GM19238 (cell line): Measurements from ENCODE around the gene RNU7-1.
"Not testable (repeated sequence)": the region's sequence is repeated elsewhere in the genome, so short reads cannot be mapped to it uniquely, and the experiment has no call there.

Experiments
- DNase-seq: peaks from one replicate; pipeline ENCODE4 v3.0.0; 2011; ENCODE audit warnings: low spot score; ENCODE audit not compliant: insufficient read length

The RNU7-1 gene

DNA sequence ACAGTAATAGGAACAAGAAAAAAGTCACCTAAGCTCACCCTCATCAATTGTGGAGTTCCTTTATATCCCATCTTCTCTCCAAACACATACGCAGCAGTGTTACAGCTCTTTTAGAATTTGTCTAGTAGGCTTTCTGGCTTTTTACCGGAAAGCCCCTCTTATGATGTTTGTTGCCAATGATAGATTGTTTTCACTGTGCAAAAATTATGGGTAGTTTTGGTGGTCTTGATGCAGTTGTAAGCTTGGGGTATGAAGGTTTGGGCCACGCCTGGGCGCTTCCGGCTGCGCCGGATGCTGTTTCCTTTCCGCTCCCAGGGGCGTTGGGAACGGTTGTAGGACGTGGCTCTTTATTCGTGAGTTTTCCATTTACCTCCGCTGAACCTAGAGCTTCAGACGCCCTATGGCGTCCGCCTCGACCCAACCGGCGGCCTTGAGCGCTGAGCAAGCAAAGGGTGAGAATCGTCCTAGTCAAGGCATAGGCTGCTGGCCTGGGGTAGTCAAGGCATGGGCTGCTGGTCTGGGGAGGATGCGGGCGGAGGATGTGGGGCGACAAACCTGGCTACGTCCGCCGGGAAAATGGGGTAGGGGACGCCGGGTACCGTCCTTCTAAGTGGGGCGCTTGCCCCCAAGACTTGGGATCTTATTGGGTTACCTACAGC lies at the start of gene RNU7-1, which contains the start of gene C12orf57:
TSS of gene RNU7-1 (plus strand) at position 95 of the 659 bp plus-strand sequence.
TSS of gene C12orf57 (plus strand) at position 301 of the 659 bp plus-strand sequence. CDS start at position 401, 100 bp downstream.
- peak; percentile 59 for DNase-seq

DNA sequence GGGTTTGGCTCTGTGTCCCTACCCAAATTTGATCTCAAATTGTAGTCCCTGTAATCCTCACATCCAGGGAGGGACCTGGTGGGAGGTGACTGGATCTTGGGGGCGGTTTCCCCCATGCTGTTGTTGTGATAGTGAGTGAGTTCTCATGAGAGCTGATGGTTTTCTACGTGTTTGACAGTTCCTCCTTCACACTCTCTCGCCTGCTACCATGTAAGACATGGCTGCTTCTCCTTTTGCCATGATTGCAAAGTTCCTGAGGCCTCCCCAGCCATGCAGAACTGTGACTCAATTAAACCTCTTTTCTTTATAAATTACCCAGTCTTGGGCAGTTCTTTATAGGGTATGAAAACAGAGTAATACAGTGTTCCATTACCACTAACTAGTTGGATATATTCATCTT lies 49.3 kb upstream of the RNU7-1 start:
- DNase-seq = no peak

DNA sequence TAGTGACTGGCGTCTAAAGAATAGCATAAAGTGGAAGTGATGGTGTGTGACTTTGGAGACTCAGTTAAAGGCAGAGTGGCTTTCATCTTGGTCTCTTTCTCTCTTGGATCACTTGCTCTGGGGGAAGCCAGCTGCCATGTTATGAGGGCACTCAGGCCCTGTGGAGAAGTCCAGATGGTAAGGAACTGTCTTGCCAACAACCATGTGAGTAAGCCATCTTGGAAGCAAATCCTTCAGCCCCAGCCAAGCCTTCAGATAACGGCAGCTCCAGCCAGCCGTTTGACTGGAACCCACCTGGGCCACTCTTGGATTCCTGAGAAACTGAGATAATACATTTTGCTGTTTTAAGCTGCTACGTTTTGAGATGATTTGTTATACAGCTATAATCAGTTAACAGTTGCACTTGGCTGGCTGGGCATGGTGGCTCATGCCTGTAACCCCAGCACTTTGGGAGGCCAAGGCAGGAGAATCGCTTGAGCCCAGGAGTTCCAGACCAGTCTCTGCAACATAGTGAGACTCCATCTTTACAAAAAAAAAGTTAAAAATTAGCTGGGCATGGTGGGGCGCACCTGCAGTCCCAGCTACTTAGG lies 46.7 kb upstream of the RNU7-1 start:
- no peak for DNase-seq

DNA sequence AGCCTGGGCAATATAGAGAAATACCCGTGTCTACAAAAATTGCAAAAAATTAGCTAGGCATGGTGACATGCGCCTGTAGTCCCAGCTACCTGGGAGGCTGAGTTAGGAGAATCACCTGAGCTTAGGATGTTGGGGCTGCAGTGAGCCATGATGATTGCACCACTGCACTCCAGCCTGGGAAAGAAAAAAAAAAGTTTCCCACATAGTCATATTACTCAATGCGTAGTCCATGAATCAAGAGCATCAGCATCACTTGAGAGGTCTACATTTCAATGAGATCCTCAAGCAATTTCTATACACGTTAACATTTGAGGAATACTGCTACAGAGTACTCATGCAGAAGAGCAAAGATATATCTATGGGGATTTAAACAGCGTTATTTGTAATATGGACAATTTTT lies 44.2 kb upstream of the RNU7-1 start:
- DNase-seq = no peak

DNA sequence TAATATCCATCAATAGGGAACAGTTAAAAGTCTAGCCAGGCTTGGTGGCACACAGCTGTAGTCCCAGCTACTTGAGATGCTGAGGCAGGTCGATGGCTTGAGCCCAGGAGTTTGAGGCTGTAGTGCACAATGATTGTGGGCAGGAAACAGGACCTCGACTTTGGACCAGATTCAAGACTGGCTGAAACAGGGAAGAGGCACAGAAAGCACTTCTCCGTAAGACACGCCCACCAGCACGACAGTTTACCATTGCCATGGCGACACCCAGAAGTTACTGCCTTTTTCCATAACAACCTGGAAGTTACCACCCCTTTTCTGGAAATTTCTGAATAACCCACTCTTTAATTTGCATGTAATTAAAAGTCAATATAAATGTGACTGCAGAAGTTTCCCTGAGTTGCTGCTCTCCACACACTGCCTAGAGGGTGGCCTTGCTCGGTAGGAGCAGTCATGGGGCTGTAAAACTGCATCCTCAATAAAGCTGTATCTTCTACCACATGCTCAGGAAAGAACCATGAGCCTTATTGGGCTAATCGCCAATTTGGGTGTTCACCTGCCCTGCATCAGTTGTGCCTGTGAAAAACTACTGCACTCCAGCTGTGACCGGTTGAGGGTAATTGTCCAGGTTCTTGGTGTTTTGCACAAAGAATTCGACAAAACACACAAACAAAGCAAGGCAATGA lies 43.6 kb upstream of the RNU7-1 start:
- DNase-seq = no peak

DNA sequence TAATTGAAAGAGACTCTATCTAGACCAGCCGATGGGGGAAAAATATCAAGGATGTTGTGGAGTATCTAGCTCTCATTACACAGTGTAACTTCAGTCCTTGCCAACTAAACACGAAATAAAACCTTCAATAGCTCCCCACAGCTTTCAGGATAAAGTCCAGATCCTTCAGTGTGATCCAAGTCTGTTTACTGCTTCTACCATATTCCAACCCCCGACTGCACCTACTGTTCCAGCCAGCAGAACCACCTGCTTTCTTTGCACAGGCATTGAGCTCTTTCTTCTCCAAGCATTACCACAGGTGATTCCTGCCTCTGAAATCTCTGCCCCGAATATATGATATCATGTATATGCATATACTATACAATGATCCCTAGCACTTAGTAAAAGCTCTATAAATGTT lies 41.2 kb upstream of the RNU7-1 start:
- no peak for DNase-seq

DNA sequence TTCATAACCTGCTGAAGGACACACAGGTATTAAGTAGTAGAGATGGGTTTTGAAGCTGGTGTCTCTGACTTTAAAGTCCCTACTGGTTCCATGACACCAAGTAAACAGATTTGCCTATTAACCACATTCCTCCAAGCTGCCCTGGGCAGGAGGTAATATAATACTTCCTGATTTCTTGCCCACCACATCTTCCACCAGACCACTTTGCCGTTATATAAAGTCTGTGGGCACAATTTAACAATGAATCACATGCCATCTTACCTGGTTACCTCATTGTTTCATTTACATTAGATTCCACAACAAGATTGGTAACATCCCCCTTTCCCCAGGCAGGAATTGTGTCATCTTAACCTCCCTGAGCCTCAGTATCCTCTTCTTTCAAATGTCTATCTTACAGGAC lies 39.9 kb upstream of the RNU7-1 start:
- no peak for DNase-seq

DNA sequence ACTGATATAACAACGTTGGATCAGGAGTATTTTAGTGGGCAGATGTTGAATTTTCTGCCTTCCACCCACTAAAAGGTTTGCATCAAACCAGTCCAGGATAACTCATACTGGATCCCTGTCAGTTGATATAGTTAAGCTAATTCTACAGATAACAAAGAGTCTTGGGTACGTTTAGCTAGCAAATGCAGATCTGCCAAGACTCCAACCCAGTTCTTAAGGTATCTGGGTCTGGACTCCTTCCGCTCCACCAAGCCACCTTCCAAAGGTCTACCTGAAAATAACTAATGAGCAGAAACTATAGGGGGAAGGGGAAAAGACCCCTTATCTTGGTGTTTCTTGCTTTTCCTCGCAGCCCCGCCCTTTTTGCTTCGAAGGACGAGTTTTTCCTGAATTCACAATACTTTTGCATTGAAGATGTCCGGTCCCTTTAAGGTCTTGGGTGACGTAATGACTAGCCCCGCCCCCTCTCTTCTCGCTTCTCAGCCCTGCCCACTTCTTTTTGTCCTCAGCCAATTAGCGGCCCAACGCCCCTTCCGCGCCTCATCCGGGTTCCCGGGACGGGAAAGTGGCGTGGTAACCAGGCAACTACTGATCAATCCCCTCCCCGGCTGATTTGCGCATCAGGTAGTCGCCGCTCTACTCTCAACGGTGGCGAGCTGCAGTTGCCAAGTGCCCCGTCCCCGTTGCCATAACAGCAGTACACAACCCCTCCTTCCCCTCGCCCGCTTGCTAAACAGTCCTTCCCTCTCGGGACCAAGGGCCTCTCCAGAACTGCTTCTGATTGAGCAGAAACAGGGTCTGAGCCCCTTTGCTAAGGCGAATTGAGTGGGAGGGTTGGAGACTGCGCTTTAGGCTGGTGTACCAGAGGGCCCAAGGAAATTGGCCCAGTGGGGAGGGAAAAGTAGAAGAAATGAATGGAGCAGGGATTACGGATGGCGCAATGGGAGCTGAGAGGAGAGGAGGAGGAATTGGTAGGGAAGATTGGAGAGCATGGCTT lies 39.0 kb upstream of the RNU7-1 start, which contains the start of gene LRRC23:
TSS of gene LRRC23 (plus strand) at position 543 of the 997 bp plus-strand sequence. CDS start 812 bp downstream, outside the sequence.
- peak; percentile 92 for DNase-seq

DNA sequence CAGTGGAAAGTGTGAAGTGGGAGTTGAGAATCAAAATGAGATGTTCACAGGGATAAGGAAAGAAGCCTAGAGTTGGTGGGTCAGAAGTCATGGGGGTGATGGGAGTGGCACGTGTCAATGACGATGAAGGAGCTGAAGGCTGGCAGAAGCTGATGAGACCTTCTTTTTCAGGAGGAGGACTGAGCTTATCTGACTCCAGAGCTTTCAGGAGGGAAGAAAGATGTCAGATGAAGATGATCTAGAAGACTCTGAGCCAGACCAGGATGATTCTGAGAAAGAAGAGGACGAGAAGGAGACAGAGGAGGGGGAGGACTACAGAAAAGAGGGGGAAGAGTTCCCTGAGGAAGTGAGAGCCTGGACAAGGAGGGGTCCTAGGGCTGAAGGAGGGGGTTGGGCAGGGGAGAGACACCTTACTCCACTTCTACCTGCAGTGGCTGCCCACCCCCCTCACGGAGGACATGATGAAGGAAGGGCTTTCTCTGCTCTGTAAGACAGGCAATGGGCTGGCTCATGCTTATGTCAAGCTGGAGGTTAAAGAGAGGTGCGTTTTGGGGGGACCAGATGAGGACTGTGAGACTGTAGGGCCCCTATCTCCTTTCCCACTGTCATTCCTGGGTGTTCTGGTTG lies 38.1 kb upstream of the RNU7-1 start:
- DNase-seq = no peak

DNA sequence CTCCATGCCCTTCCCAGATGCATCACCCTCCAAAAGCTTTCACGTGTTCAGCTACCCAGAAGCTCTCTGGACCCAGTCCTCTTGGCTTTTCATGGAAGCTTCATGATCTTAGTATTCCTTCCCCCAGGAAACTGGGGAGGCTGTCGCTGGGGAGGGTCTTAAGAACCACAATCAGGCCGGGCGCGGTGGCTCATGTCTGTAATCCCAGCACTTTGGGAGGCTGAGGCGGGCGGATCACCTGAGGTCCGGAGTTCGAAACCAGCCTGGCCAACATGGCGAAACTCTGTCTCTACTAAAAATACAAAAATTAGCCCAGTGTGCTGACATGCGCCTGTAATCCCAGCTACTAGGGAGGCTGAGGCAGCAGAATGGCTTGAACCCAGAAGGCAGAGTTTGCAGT lies 35.5 kb upstream of the RNU7-1 start:
- not testable (repeated sequence) for DNase-seq

DNA sequence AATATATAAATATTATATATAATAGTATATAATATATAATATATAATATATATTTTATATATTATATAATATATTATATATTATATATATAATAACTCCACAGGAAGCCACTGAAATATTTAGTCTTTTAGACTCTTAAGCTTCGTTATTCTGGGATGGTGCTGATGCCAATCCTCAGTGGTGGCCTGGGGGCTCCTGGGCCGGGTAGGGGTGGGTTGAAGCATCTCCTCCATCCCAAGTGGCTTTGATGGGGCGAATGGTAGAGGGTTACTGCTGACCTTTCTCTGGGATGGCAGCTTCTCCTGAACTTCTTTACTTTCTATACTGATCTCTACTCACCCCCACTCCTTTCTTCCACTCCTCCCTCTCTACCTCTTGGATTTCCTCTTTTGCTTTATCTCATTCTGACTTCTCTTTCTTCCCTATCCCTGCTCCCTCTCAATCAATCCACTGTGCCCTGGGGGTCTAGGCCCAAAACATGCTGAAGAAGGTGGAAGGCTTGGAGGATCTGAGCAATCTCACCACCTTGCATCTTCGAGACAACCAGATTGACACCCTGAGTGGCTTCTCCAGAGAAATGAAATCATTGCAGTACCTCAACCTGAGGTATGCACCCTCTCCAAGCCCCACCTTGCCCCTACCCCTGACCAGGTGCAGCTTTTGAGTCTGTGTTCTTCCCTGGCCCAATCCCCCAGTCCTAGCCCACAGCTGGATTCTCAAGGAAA lies 34.0 kb upstream of the RNU7-1 start:
- DNase-seq = no peak

DNA sequence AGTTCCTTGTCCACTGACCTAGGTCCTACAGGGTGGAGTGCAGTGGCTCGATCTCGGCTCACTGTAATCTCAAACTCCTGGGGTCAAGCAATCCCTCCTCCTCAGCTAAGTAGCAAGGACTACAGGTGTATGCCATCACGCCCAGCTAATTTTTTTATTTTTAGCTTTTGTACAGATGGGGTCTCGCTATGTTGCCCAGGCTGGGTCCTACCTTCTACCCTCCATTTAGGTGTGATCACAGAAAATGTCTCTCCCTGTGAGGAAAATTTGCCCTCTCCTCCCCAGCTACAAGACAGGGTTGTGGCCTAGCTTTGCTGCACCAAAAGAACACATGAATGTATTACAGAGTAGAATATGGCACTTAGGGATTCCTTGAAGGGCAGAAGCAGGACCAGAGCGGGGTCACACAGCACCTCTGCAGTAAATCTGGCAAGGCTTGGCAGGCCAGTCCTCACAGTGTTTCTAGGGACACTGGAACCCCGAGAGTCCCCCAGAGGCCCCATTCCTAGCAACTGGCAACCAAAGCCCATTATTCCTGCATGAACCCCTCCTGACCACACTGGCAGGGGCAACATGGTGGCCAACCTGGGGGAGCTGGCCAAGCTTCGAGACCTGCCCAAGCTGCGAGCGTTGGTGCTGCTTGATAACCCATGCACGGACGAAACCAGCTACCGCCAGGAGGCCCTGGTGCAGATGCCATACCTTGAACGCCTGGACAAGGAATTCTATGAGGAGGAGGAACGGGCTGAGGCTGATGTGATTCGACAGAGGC lies 31.3 kb upstream of the RNU7-1 start:
- no peak for DNase-seq

DNA sequence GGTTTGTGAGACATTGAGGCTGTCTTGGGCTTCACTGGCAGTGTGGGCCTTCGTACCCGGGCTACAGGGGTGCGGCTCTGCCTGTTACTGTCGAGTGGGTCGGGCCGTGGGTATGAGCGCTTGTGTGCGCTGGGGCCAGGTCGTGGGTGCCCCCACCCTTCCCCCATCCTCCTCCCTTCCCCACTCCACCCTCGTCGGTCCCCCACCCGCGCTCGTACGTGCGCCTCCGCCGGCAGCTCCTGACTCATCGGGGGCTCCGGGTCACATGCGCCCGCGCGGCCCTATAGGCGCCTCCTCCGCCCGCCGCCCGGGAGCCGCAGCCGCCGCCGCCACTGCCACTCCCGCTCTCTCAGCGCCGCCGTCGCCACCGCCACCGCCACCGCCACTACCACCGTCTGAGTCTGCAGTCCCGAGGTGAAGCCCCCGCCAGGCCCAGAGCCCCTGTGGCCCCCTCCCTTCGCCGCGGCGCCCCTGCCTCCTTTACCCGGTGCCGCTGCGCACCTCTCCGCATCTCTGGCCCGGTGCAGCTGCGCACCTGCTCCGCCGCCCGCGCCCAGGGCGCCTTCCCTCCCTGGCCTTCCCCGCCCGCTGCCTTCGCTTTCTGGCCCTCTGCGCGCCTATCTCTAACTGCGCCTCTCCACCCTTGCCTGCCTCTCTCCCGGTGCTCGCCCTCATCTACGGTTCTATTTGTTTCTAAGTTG lies 29.2 kb upstream of the RNU7-1 start, which contains the start of gene ENO2:
TSS of gene ENO2 (plus strand) at position 335 of the 701 bp plus-strand sequence. CDS start 1,253 bp downstream, outside the sequence.
- DNase-seq = peak; percentile 75

DNA sequence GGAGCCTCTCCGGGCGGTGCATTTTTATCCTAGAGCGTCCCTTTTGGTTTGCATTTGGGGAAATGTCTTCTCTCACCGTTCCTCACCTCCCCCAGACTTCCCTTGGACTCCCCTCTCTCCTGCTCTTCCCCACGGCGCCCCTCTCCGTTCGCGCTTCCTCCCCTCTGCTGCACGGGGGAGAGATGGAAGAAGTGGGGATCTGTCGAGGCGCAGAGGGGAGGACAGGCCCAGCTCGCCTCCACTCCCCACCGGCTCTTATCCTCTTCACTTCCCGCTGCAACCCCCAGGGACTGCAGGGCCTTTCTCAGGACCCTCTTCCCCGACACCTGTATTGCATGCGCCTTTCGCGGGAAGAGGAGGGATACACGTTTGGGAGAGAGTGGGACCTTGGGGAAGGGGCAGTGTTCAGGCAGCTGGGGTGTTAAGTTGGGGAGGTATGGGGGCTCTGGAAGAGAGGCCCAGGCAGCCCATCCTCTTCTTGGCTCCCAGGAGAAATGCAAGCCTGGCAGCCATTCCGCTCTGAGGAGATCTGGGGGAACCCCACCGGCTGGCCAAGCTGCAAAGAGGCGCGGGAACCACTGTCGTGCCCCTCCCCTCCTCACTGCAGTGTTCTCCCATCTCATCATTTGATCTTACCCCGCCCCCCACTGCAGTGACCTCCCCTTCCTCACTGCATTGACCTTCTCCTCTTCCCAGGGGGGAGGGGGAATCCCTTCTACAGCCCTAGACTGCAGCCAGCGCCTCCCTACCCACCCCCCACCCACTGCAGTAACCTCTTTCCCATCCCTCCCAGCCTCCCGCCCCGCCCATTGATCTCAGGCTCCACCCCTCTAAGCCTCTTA lies 28.4 kb upstream of the RNU7-1 start:
- no peak for DNase-seq

DNA sequence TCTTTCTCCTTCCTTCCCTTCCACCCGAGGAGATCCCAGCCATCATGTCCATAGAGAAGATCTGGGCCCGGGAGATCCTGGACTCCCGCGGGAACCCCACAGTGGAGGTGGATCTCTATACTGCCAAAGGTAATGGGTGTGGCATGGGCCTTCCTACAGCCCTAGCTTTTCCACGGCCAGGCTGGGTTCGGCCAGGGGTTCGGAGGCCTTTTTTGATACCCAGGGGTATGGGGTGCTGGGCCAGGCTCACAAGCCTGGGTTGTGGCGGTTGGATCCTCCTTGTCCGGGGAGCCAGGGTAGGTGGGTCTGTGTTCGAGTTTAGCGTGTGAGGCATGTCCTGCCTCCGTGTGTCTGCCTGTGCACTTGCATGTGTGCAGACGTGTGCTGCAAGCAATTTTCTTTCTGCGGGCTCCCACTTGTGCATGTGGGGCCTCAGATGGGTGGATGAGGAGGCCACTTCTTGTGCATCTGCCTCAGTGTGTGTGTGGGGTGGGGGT lies 27.8 kb upstream of the RNU7-1 start:
- no peak for DNase-seq

DNA sequence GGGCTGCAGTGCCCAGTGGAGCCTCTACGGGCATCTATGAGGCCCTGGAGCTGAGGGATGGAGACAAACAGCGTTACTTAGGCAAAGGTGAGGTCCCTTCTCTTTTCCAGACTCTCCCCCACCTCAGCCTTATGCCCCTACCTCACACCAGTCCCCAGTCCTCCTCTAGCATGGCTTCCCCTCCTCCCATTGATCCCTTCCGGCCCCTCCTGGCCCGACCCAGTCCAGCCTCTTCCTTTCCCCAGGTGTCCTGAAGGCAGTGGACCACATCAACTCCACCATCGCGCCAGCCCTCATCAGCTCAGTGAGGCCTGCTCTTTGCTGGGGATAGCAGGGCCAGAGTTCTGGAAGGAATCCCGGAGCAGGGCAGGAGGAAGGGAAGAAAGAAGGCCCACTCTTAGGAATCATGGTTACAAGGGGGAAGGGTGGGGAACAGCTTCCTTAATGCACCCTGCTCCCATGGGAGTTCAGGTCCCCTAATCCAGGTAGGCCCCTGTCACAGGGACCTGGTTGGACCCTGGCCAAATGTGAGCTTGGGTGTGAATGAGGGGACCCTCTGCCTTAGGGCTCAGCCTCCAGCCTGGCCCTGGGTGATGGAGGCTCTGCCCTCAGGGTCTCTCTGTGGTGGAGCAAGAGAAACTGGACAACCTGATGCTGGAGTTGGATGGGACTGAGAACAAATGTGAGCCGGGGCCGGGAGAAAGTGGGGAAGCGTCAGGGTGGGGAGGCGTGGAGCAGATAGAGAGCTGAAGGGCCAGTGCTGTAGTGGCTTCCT lies 27.0 kb upstream of the RNU7-1 start:
- no peak for DNase-seq
